NOMO-1 treated with dmso at 0.1 percent for 144 hours (cell line): ENCODE data around the gene CMBL.
"Not testable (repeated sequence)": the region's sequence is repeated elsewhere in the genome, so short reads cannot be mapped to it uniquely, and the experiment has no call there.

Experiments
- DNase-seq: peaks from one replicate; lab custom pipeline; 2025; ENCODE audit not compliant: unreplicated experiment; lab: John Stamatoyannopoulos, UW

The CMBL gene

DNA sequence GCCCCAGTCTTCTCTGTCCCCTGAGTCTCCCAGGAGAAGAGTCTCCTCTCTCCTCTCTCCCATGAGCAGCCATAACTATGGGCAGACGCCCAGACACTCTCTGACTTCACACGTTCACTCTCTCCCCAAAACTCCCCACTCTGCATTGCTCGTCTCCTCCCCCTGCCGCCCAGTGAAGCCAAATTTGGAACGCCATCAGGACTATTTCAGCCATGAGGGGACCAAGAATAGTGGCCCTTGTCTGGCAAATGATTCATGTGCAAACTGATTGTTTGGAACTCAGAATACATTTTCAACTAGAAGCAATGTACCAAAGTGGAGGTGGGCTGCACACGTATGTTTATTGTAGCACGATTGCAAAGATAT is 20.9 kb downstream of the CMBL start:
- DNase-seq: no peak

DNA sequence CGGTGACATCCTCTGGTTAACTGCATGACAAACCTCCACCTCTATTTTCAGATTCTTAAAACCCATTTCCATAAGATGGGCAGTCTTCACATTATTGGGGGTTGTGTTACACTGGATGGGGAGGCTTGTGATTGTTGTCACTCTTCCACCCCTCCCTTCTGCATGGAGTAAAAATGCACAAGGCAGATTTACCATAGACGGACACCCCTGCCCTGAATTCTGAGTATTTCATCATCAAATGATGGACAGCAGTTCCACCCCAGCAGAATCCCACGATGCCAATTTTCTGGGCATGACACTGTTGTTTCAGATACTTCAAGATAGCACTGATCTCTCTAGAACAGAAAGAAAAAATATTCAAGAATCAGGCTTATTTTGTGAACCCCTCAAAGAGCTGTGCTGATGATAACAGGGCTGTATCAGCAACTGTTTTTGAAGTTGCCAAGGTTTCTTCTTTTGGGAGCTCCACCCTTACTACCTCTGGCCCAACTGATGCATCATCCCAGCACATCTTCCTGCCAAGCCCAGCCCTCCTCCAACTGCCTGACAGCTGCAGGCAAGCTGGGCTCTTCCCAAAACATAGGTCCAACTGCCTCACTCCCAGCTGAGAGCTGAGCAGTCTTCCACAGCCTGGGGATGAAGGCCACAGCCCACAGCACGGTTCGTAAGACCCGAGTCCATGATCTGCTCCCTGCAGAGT is 21.4 kb downstream of the CMBL start:
- no peak for DNase-seq

DNA sequence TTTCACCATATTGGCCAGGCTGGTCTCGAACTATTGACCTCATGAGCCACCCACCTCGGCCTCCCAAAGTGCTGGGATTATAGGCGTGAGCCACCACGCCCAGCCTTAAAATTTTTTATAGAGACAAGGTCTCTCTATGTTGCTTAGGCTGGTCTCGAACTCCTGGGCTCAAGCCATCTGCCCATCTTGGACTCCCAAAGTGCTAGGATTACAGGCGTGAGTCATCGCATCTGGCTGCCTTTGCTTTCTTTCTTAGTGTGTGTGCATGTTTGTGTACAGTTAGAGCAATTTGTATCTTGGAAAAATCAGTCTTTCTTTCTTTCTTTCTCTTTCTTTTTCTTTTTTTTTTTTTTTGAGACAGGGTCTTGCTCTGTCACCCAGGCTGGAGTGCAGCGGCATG is 22.3 kb downstream of the CMBL start:
- not testable (repeated sequence) for DNase-seq

DNA sequence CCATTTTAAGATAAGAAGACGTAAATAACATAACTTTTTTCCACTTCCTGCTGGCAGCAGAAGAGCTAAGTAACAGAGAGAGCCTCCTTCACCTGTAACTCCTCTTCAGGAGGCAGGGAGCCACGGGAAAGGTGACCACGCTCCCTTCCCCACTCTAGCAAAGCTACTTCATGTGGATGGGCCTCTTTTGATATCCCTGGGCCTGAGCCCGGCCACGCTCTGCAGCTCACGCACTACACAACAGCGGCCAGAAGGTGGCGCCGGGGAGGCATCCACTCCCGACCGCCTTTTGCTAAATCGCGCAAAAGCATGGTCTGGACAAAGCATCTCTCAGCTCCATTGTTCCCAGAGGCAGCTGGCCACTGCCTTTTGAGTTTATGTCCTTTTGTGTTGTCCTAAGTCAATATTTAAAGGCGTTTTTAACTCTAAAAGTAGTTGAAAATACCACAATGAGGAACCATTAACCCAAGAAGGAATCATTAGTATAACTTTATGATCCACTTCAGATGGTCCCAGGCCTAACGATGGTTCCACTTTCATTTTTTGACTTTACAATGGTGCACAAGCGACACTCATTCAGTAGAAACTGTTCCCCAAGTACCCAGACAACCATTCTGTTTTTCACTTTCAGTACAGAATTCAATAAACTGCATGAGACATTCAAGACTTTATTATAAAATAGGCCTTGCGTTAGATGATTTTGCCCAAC is 23.6 kb downstream of the CMBL start:
- DNase-seq: peak; percentile 82

DNA sequence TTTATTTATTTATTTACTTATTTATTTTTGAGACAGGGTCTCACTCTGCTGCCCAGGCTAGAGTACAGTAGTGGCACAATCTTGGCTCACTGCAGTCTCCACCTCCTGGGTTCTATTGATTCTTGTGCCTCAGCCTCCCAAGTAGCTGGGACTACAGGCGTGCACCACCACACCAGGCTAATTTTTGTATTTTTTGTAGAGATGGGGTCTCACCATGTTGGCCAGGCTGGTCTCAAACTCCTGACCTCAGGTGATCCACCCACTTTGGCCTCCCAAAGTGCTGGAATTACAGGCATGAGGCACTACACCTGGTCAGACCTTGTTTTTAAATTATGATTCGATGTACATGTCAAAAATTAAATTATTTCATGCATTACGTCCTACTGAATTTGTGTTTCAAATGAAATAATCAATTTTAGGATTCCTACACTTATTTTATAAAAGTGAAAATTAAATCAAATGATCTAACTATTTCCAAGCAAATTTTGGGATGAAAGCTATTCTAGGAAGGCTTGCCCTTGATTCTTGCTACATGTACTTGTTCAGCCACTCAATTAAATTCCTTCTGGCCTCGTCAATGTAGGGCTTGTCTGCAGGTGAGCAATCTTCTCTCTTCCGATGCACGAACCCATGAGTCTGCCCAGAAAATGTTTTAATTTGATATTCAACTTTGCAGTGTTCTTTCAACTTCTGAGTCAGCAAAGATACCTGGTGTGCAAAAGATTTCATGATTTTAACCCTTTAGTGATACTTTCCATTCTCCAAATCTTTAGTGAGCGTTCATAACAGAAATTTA is 27.6 kb downstream of the CMBL start:
- DNase-seq: no peak

DNA sequence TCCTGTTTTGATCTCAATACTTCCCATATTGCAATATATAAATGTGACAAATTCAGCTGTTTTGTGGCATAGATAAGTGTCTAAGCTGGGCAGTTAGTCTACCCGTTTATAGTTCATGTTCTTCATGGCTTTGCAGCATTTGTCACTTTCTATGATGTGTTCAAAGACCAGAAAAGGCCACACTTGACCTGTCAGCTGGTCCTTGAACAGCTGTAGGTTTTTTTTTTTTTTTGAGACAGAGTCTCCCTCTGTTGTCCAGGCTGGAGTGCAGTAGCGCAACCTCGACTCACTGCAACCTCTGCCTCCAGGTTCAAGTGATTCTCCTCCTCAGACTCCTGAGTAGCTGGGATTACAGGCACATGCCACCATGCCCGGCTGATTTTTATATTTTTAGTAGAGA is 28.4 kb downstream of the CMBL start:
- no peak for DNase-seq

DNA sequence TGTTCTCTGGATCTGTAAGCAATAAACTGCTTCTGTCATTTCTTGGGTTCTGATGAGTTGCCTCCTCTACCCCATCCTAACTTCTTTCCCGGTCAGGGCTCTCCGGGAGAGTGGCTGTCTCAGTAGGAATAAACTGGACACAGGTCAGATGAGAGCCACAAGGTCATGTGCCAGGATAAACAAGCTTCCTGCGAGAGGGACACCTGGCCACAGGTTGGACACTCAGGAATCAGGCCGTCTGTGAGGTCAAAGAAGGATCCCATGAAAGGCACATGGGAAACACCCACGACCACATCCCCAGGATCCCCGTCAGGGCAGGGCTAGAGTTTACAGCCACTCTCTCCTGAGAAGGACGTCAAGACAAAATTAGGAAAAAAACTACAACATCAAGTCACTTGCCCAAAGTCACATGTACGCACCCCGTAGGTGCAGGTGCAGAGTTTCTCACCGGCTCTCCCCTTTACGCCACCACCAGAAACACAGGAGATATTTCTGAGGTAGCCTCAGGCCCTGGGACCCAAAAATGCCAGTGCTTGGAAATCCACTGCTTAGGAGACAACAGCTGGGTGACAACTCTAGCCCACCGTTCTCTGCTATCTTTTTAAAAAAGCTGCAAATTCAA is 28.9 kb downstream of the CMBL start:
- DNase-seq: no peak

DNA sequence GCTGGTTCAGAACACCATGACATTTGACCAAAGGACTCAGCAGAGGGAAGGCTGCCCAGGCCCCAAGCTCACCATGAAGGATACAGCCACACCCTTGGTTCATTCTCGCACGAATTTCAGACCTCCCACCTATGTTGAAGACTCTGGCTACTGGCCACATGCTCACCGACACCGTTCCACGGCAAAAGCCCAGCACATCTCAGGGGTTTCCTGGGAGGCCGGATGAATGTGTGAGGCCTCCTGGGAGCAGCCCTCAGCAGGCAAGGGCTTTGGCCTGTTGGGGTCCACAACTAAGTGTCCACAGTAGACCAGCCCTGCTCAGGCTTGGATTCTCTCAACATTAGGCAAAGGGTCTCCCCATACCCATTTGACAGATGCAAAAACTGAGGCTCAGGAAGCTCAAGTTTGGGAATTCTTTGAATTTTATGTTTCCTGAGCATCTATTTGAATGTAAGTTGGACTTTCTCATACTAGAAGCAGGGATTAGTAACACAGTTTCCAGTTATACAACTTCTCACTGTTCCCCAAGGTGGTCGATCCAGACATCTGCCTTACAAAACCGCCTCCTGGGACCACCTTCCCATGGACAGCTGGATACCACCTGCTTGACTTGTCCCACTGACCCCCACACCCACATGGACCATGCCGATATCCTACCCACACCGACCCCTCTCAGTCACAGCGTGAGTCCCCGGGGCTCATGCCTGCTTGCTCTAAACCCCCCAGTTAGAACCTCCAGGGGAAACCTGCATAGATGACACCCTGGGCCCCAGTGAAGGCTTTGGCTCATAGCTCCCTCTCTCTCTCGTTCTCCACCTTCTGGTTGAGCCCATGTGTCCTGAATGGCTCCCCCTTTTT is 29.7 kb downstream of the CMBL start:
- DNase-seq: no peak

DNA sequence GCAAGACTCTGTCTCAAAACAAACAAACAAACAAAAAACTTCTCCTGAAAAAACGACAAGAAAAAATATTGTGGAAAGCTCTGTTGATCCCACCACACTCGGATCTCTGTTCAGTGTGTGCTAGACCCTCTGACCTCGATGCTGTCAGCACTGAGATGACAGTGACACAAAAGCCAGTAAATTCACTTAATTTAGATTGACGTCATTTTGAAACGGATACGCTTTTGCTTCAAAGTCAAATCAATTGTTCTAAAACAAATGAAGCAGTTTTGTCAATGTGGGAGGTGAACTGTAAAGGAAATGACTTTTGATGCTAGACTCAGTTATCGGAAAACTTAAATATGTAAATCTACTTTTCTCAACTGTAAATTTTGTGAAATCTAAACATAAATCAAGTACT is 31.0 kb downstream of the CMBL start:
- no peak for DNase-seq

DNA sequence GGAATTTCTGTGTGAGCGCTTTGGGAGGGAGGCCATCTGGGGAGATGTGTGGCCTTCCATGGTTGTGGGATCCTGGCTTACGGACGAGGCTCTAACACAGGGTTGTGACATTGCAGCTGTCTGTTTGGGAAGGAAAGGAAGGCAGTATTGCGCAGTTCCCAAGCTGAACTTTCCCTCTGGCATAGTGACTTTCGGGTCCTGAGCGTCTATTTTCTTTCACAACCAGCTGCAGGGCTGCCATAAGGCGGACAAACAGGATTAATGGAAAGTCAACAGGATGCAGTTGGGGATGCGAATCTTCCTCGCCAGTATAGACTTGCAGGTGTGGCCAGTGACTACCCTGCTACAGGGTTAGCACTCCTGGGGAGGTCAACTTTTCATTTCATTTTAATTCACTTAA is 31.7 kb downstream of the CMBL start:
- no peak for DNase-seq

DNA sequence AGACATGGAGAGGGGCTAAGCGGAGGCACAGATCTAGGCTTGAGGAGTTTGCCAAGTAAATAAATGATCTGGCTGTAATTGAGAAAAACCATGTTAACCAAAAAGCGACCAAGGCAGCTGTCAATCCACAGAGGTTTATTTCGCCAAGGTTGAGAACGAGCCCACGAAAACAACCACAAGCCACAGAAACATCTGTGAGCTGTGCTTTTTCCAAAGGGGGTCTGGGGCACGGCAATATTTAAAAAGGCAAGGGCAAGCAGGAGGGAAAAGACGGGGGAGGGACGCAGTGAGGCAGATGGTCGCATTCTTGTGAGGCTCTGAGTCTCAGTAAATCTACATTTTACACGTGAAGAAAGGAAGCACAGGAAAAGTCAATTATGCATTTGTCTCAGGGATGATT is 32.2 kb downstream of the CMBL start:
- no peak for DNase-seq

DNA sequence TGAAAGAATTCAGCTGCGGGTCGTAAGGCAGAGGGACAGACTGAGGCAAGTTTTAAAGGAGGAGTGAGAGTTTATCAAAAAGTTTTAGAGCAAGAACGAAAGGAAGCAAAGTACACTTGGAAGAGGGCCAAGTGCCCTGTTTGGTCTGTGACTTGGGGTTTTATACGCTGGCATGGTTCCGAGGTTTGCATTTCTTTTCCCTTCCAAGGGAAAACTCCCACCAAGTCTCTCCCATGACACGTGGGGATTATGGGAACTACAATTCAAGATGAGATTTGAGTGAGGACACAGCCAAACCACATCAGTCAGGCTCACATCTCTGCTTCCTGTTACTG is 34.9 kb downstream of the CMBL start:
- DNase-seq: not testable (repeated sequence)

DNA sequence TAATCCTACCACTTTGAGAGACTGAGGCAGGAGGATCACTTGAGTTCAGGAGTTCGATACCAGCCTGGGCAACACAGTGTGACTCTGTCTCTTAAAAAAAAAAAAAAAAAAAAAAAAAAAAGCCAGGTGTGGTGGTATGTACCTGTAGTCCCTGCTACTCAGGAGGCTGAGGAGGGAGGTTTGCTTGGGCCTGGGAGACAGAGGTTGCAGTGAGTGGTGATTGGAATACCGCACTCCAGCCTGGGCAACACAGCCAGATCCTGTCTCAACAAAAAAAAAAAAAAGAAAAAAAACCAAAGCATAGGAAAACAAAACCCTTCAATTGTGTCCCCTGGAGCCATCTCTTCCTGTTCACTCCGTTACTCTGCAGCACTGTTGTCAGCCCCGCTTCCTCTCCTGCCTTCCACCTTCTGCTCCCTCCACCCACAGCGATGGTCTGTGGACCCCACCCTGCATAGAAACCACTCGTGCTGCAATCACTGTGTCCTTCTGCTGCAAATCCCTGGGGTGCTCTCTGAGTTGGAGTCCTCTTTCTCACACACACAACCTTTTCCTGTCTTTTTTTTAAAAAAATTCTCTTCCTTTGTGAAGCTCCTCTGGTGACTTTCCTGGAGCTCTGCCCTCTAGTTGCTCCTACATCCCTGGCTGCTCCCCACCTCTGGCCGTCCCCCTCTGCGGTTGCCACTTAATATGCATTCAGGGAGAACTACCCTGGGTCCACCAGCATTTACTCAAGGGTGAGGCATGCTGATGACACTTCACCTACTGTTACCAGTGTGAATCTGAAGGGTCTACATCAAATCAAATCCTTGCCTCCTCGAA is 35.4 kb downstream of the CMBL start:
- no peak for DNase-seq

DNA sequence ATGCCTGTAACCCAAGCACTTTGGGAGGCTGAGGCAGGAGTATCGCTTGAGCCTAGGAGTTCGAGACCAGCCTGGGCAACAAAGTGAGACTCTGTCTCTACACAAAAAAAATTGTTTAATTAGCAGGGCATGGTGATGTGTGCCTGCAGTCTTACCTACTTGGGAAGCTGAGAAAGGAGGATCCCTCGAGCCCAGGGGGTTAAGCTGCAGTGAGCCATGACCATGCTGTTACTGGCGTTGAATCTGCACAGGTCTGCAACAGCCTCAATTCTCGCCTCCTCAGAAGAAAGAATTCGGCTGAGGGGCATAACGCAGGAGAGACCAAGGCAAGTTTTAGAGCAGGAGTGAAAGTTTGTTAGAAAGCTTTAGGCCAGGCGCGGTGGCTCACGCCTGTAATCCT is 39.6 kb downstream of the CMBL start:
- no peak for DNase-seq

DNA sequence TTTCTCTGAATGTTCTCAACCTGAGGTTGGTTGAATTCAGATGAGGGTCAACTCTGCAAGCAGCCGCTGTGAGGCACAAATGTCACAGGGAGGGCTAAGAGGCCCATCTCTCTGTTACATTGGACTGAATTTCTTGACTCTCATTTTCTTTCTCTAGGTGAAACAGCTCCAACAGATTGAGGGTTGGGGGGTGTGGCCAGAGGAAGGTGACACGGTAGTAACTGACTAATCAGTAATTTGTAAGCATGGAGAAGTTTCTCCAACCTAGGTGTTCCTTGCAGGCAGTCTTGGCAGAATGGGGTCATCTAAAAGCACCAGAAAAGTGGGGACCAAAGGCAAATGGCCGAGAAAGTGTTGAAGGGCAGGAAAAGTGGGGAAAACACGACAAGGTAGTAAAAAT is 40.9 kb downstream of the CMBL start:
- DNase-seq: no peak

DNA sequence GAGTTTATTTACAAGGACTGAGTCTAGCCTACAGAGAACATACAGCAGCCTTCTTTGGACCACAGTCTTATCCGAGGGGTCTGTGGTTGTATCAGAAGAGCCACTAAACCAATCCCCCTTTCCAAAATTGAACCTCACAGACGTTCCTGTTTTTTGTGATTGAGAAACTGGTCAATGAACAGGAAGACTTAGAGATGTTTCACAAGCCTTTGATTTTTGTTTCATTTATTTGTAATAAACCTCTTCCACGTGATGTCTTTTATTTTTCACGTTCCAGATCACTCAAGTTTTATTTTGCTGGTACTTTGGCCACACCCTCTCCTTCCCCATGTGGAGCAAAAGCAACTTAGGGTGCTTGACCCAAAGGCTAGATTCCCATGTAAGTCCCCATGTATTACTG is 41.6 kb downstream of the CMBL start:
- DNase-seq: peak; percentile 17

DNA sequence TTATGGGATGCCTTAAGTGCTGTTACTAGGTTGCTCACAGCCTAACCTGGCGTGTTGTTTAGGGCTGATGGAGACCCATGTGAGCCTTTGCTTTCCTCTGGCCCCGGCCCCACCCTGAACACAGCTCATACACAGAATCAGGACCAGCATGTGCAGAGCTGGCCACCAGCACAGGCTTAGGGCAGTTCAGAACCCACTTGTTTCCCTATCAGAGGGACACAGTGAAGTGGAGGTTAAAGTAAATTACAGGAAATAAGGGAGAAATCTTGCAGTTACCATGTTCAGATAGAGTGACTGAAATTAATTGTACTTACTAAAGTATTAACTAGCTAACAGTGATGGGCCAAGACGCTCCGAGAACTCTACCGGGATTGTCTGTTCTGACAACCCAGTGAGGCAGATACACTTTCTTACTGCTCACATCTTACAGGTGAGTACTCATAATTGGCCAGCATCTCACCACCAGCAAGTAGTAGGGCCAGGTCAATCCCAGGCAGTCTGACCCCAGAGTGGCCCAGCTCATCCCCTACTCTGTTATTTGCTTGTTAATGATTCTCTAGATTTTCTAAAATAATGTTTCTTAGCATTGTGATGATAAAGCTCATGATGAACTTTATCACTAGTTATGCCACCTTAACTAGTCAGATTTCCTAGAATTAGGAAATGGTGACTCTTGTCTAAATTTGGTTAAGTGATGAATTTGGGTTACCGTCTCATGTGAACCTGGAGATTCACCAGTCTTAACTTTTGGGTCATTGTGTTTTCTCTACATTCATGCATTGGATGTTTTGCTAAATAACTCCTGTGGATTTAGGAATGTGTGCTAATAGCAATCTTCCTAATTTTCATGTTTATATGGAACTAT is 42.2 kb downstream of the CMBL start:
- DNase-seq: no peak

DNA sequence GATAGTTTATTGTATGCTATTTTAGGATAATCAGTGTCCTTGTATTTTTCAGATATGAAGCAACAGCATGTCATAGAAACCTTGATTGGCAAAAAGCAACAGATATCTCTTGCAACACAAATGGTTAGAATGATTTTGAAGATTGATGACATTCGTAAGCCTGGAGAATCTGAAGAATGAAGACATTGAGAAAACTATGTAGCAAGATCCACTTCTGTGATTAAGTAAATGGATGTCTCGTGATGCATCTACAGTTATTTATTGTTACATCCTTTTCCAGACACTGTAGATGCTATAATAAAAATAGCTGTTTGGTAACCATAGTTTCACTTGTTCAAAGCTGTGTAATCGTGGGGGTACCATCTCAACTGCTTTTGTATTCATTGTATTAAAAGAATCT is 43.1 kb downstream of the CMBL start:
- DNase-seq: no peak

DNA sequence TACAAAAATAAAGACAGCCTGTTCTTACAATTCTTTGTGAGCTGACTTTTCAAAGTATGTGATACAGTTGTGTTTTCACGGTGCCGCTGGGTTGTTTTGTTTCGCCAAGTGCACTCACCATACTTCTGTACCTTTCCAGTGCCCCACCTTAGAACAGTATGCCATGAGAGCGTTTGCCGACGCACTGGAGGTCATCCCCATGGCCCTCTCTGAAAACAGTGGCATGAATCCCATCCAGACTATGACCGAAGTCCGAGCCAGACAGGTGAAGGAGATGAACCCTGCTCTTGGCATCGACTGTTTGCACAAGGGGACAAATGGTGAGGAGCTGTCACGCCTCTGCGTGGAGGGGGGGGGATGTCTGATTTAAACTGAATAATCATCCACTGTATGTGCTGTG is 44.7 kb downstream of the CMBL start:
- no peak for DNase-seq
